ENCODE results near the gene RMI1. TPM values are rescaled to one million over a fixed set of nuclear protein-coding genes. Genes with fewer than 3 reads are reported as not detected.

RMI1 gene
- polyA plus RNA-seq, 1 donor (not counting 4 experiments of a cell fraction or from before 2014, with no cell fraction given): 3.6 TPM

DNA sequence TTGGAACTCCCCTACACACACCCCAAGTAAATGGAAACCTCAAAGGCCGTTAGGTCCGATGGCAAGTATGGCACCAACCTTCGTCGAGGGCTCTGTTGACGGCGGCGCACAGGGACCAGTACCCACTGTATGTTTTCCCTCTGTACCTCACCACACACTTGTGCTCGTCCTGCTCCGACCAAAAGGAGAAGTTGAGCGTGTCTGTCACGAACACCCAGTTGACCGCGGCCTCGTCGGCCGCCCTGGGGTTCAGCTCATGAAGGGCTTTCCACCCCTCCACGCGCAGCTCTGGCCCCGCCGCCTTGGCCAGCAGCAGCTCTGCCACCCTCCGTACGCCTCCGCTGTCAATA is 24.5 kb upstream of the RMI1 start:
- no peaks in the 10 kb centered on the region for H3K9me1 ChIP-seq (ENCODE audit: control insufficient read depth, extremely low read depth, insufficient read depth, low read length)
- no peaks in the 10 kb centered on the region for H3K9me3 ChIP-seq (ENCODE audit: control insufficient read depth, low read depth, low read length)
- H3K4me2 ChIP-seq (ENCODE audit: control insufficient read depth, extremely low read depth, insufficient read depth, low read depth, low read length): peak overlapping the region; percentile 87
- H4K20me1 ChIP-seq (ENCODE audit: control insufficient read depth, extremely low read depth, insufficient read depth, low read length): no peaks in the 10 kb centered on the region
- FAIRE-seq (no peak), DNase-seq (ENCODE audit: low read depth, low spot score) (no peak)
- dilution Hi-C loops (cut with MboI; ENCODE audit: extremely low pct_ligation_motif_present, low sequenced_read_pairs): no loop called here
- H3K9ac ChIP-seq (ENCODE audit: control insufficient read depth, extremely low read depth, insufficient read depth, low read length): peak overlapping the region; percentile 87
- no peaks in the 10 kb centered on the region for H3K27me3 ChIP-seq (ENCODE audit: control insufficient read depth, extremely low read depth, insufficient read depth, low read length)
- H3K36me3 ChIP-seq (ENCODE audit: control insufficient read depth in 2 of 2, extremely low read depth in 1 of 2, insufficient read depth in 2 of 2, low read length in 2 of 2): no peaks in the 10 kb centered on the region
- H3K27ac ChIP-seq (ENCODE audit: control insufficient read depth, insufficient read depth, low read length): peak overlapping the region; percentile 76
- no peak for TF ChIP-seq EZH2 (IDR thresholded peaks at IDR 0.05; ENCODE audit: low read length)
- TF ChIP-seq, protein P1, sequence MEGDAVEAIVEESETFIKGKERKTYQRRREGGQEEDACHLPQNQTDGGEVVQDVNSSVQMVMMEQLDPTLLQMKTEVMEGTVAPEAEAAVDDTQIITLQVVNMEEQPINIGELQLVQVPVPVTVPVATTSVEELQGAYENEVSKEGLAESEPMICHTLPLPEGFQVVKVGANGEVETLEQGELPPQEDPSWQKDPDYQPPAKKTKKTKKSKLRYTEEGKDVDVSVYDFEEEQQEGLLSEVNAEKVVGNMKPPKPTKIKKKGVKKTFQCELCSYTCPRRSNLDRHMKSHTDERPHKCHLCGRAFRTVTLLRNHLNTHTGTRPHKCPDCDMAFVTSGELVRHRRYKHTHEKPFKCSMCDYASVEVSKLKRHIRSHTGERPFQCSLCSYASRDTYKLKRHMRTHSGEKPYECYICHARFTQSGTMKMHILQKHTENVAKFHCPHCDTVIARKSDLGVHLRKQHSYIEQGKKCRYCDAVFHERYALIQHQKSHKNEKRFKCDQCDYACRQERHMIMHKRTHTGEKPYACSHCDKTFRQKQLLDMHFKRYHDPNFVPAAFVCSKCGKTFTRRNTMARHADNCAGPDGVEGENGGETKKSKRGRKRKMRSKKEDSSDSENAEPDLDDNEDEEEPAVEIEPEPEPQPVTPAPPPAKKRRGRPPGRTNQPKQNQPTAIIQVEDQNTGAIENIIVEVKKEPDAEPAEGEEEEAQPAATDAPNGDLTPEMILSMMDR (optimal IDR thresholded peaks at IDR 0.05 in 1 of 3, IDR thresholded peaks at IDR 0.05 in 1 of 3, conservative IDR thresholded peaks at IDR 0.05 in 1 of 3; ENCODE audit: extremely low read depth in 1 of 3, insufficient read depth in 2 of 3, low read length in 3 of 3): no peak
- no peaks in the 10 kb centered on the region for H3K79me2 ChIP-seq (ENCODE audit: control insufficient read depth, insufficient read depth, low read length)
- peak overlapping the region; percentile 48 to 89 (median 75) for H3K4me3 ChIP-seq (ENCODE audit: control insufficient read depth in 2 of 3, extremely low read depth in 1 of 3, insufficient read depth in 2 of 3, low read depth in 1 of 3, low read length in 3 of 3)
- peak overlapping the region; percentile 100 for H2AFZ ChIP-seq (ENCODE audit: control insufficient read depth, low read length)
- peaks cover 15% of the 10 kb centered on the region for H3K4me1 ChIP-seq (ENCODE audit: control insufficient read depth, extremely low read depth, insufficient read depth, low read length)

DNA sequence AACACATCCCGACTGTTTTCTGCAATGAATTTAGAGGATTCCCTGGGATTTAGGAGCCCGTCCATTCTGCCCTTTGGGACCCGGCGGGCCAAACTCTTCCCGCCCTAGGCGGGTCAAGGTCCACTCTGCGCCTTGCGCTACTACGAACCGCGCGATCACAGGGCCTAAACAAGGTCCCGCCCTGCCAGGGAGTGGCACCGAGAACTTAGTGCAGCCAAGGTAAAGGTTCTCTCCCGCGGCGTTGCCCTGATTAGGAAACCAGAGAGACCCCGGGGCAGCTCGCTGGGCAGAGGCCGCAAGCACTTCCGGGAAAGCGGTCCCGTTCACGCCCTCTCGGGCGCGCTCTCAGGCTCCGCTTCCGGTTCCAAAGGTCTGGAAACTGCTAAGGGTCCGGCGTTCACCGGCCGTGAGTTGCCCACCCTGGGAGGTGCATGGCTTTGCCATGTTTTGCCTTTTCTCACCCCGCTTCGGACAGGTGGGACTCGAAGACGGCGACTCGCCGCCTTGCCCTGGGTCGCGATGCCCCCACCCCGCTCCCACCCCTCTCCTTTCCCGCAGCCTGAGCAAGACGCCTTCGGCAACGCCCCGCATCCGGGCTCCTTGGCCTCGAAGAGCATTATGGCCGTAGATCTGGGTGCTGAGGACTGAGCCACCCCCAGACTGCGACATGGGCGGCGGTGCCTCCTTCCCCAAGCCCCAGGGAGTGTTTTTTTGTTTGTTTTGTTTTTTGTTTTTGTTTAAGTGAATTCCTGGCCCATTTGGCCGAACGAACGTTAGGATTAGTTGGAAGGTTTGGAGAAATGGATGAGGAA is 24.0 kb upstream of the RMI1 start:
- no peaks in the 10 kb centered on the region for H3K9me3 ChIP-seq (ENCODE audit: control insufficient read depth, low read depth, low read length)
- DNase-seq (ENCODE audit: low read depth, low spot score) (no peak), FAIRE-seq (no peak)
- peak overlapping the region; percentile 100 for H2AFZ ChIP-seq (ENCODE audit: control insufficient read depth, low read length)
- H3K27ac ChIP-seq (ENCODE audit: control insufficient read depth, insufficient read depth, low read length): peak overlapping the region; percentile 76
- H3K9me1 ChIP-seq (ENCODE audit: control insufficient read depth, extremely low read depth, insufficient read depth, low read length): no peaks in the 10 kb centered on the region
- peaks cover 15% of the 10 kb centered on the region for H3K4me1 ChIP-seq (ENCODE audit: control insufficient read depth, extremely low read depth, insufficient read depth, low read length)
- H3K4me2 ChIP-seq (ENCODE audit: control insufficient read depth, extremely low read depth, insufficient read depth, low read depth, low read length): peak overlapping the region; percentile 87
- TF ChIP-seq, protein P1 (optimal IDR thresholded peaks at IDR 0.05 in 1 of 3, IDR thresholded peaks at IDR 0.05 in 1 of 3, conservative IDR thresholded peaks at IDR 0.05 in 1 of 3; ENCODE audit: extremely low read depth in 1 of 3, insufficient read depth in 2 of 3, low read length in 3 of 3): no peak
- no peak for TF ChIP-seq EZH2 (IDR thresholded peaks at IDR 0.05; ENCODE audit: low read length)
- no peaks in the 10 kb centered on the region for H3K79me2 ChIP-seq (ENCODE audit: control insufficient read depth, insufficient read depth, low read length)
- H3K9ac ChIP-seq (ENCODE audit: control insufficient read depth, extremely low read depth, insufficient read depth, low read length): peak overlapping the region; percentile 87
- no peaks in the 10 kb centered on the region for H4K20me1 ChIP-seq (ENCODE audit: control insufficient read depth, extremely low read depth, insufficient read depth, low read length)
- H3K4me3 ChIP-seq (ENCODE audit: control insufficient read depth in 2 of 3, extremely low read depth in 1 of 3, insufficient read depth in 2 of 3, low read depth in 1 of 3, low read length in 3 of 3): peak overlapping the region; percentile 48 to 89 (median 75)
- no peaks in the 10 kb centered on the region for H3K27me3 ChIP-seq (ENCODE audit: control insufficient read depth, extremely low read depth, insufficient read depth, low read length)
- no peaks in the 10 kb centered on the region for H3K36me3 ChIP-seq (ENCODE audit: control insufficient read depth in 2 of 2, extremely low read depth in 1 of 2, insufficient read depth in 2 of 2, low read length in 2 of 2)
- dilution Hi-C loops (cut with MboI; ENCODE audit: extremely low pct_ligation_motif_present, low sequenced_read_pairs): no loop called here

All from keratinocyte (primary cell).